ENCODE data around the gene MDFIC2. TPM values are rescaled to one million over a fixed set of nuclear protein-coding genes. Genes with fewer than 3 reads are reported as not detected.
"Not testable (repeated sequence)": the region's sequence is repeated elsewhere in the genome, so short reads cannot be mapped to it uniquely, and the experiment has no call there.

The MDFIC2 gene
- total RNA-seq, 1 donor from 2014 or later, result not detected

- no peaks in the 10 kb centered on the region for H3K27me3 Mint-ChIP-seq
- H3K4me3 Mint-ChIP-seq, result no peak overlapping the region
- no peak for DNase-seq (ENCODE audit: extremely low spot score, unreplicated experiment)
- no peaks in the 10 kb centered on the region for H3K9me3 Mint-ChIP-seq
- H3K27ac Mint-ChIP-seq, result no peak overlapping the region
- H3K36me3 Mint-ChIP-seq, result no peaks in the 10 kb centered on the region
- no peak for TF ChIP-seq CTCF (conservative IDR thresholded peaks at IDR 0.05)
- H3K4me1 Mint-ChIP-seq (ENCODE audit: unreplicated experiment), result no peaks in the 10 kb centered on the region
Observed at GRCh38 chr3:70233112-70233511, 79.3 kb downstream of the MDFIC2 start.

- H3K27me3 Mint-ChIP-seq, result peaks cover 3% of the 10 kb centered on the region
- no peak for DNase-seq (ENCODE audit: extremely low spot score, unreplicated experiment)
- H3K4me3 Mint-ChIP-seq, result no peak overlapping the region
- no peaks in the 10 kb centered on the region for H3K36me3 Mint-ChIP-seq
- no peaks in the 10 kb centered on the region for H3K9me3 Mint-ChIP-seq
- no peak overlapping the region for H3K27ac Mint-ChIP-seq
- no peak for TF ChIP-seq CTCF (conservative IDR thresholded peaks at IDR 0.05)
- H3K4me1 Mint-ChIP-seq (ENCODE audit: unreplicated experiment), result no peaks in the 10 kb centered on the region
Observed at GRCh38 chr3:70231266-70231701, 81.2 kb downstream of the MDFIC2 start.

DNA sequence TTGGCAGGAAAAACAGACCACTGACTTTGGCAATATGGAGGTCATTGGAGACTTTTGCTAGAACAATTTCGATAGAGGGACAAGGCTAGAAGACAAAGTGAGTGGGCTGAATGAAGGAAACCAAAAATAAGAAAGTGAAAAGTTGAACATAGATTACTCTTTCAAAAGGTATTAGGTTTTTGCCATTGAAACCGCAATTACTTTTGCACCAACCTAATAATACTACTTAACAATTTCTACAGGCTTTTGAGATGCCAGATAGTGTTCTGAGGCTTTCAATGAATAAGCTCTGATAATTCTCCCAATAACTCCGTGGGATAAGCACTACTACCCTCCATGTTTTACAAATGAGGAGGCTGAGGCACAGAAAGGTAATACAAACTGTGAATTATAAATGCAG lies 85.0 kb downstream of the MDFIC2 start:
- peaks cover 3% of the 10 kb centered on the region for H3K27me3 Mint-ChIP-seq
- no peaks in the 10 kb centered on the region for H3K9me3 Mint-ChIP-seq

DNA sequence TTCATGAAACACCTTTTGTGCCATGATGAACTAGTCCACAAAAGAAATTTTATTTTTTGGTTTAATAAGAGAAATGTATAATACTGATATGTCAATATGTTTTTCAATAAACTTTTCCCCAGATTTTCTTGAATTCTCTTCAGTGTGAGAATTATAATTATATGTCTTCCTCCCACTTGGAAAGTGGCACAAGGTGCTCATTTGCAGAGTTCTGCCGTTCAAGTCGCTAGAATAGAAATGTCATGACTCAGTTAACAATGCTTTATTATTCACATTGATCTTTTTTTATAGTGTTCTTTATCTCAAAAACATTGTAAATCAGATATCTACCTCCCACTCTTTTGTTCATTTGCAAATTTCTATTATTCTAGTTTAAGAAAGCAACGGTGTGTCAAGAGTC lies 87.3 kb downstream of the MDFIC2 start:
- H3K36me3 Mint-ChIP-seq, result no peaks in the 10 kb centered on the region
- no peak for TF ChIP-seq CTCF (conservative IDR thresholded peaks at IDR 0.05)
- H3K4me3 Mint-ChIP-seq, result no peak overlapping the region
- no peak overlapping the region for H3K27ac Mint-ChIP-seq
- H3K9me3 Mint-ChIP-seq, result peaks cover 4% of the 10 kb centered on the region
- H3K4me1 Mint-ChIP-seq (ENCODE audit: unreplicated experiment), result no peaks in the 10 kb centered on the region
- peaks cover 3% of the 10 kb centered on the region for H3K27me3 Mint-ChIP-seq
- no peak for DNase-seq (ENCODE audit: extremely low spot score, unreplicated experiment)

More for the DNA sequence above, 85.0 kb downstream of the MDFIC2 start:
- Mint-ChIP-seq H3K36me3 (no peaks in the 10 kb centered on the region), H3K4me1 (ENCODE audit: unreplicated experiment) (no peaks in the 10 kb centered on the region), H3K4me3 (no peak overlapping the region), H3K27ac (no peak overlapping the region)
- no peak for DNase-seq (ENCODE audit: extremely low spot score, unreplicated experiment)
- no peak for TF ChIP-seq CTCF (conservative IDR thresholded peaks at IDR 0.05)

DNA sequence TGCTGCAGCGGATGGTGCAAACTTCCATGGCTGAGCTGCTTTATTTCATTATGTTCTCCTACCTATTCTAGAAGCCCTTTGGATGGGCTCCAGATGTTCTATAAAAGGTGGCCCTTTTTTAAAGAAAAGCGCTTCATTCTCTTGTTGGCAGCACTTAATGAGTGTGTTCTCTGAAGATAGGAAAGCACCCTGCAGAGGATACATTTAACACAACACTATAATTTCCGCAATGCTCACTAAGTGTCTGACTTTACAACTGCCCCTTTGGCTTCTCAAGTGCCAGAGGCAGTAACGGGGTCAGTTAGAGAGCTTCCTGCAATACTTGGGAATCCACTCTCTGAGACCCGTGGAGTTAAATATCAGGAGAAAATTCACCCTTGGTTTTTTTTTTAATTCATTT lies 88.1 kb downstream of the MDFIC2 start:
- Mint-ChIP-seq H3K27me3 (peaks cover 3% of the 10 kb centered on the region), H3K27ac (no peak overlapping the region), H3K4me1 (ENCODE audit: unreplicated experiment) (no peaks in the 10 kb centered on the region), H3K9me3 (peaks cover 4% of the 10 kb centered on the region), H3K36me3 (no peaks in the 10 kb centered on the region), H3K4me3 (no peak overlapping the region)
- DNase-seq (ENCODE audit: extremely low spot score, unreplicated experiment), result no peak
- TF ChIP-seq CTCF (conservative IDR thresholded peaks at IDR 0.05), result no peak

DNA sequence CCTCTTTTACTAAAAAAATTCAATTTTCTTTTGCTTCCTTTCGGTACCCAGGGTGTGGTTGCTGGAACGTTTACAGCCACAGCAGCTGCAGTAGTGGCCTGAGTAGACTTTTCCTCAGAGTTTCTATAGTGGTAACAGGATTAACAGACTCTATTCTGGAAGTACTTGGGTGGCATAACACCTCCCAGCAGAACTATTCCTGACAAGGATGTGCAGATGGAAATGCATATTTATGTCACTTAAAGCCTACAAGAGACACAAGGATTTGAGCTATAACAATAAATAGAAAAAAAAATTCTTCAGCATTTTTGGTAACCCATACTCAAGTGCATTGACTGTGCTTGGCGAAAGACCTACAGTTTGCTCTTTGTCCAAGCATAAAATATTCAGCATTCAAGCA lies 94.0 kb downstream of the MDFIC2 start:
- Mint-ChIP-seq H3K9me3 (peaks cover 4% of the 10 kb centered on the region), H3K36me3 (no peaks in the 10 kb centered on the region), H3K4me1 (ENCODE audit: unreplicated experiment) (no peaks in the 10 kb centered on the region), H3K27me3 (no peaks in the 10 kb centered on the region), H3K27ac (no peak overlapping the region), H3K4me3 (no peak overlapping the region)
- no peak for DNase-seq (ENCODE audit: extremely low spot score, unreplicated experiment)
- TF ChIP-seq CTCF (conservative IDR thresholded peaks at IDR 0.05), result no peak

DNA sequence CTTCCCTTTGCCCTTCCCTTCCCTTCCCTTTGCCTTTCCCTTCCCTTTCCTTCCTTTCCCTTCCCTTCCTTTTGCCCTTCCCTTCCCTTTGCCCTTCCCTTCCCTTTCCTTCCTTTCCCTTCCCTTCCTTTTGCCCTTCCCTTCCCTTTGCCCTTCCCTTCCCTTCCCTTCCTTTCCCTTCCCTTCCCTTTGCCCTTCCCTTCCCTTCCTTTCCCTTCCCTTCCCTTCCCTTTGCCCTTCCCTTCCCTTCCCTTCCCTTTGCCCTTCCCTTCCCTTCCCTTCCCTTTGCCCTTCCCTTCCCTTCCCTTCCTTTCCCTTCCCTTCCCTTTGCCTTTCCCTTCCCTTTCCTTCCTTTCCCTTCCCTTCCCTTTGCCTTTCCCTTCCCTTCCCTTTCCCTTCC lies 101.2 kb downstream of the MDFIC2 start:
- not testable (repeated sequence) for H3K9me3 Mint-ChIP-seq; DNase-seq (ENCODE audit: extremely low spot score, unreplicated experiment); H3K27ac Mint-ChIP-seq; H3K4me1 Mint-ChIP-seq (ENCODE audit: unreplicated experiment); H3K36me3 Mint-ChIP-seq; H3K27me3 Mint-ChIP-seq; H3K4me3 Mint-ChIP-seq
